Endometrial microvascular endothelial cells (primary cell): ENCODE measurements around the gene RASL12. TPM values are rescaled to one million over a fixed set of nuclear protein-coding genes. Genes with fewer than 3 reads are reported as not detected.

ENCODE experiments used
- total RNA-seq: library from RNA; depleted of rRNA; stranded (reverse); fragments of >200 nt; gene quantifications from one replicate; pipeline ENCODE4 v1.2.3, GENCODE V29; 2015; ENCODE audit errors: inconsistent ontology term

Gene RASL12
- total RNA-seq, 1 donor from 2014 or later: not detected

Other genes with a start within 250 kb of the RASL12 start
- gene PIF1, start 242.3 kb downstream of the RASL12 start, total RNA-seq: 25.3 TPM
- gene PLEKHO2, start 226.1 kb downstream of the RASL12 start, total RNA-seq: 28.8 TPM
- gene ANKDD1A, start 156.1 kb downstream of the RASL12 start, total RNA-seq: 3.2 TPM
- gene SPG21, start 78.1 kb downstream of the RASL12 start, total RNA-seq: 95.1 TPM
- 28.9 TPM for gene MTFMT, start 38.4 kb downstream of the RASL12 start, total RNA-seq
- not detected for gene SLC51B, start 22.6 kb downstream of the RASL12 start, total RNA-seq
- not detected for gene KBTBD13, start 8.8 kb upstream of the RASL12 start, total RNA-seq
- gene UBAP1L, start 47.2 kb upstream of the RASL12 start, total RNA-seq: 0.65 TPM
- gene PDCD7, start 65.8 kb upstream of the RASL12 start, total RNA-seq: 13.3 TPM
- 38.0 TPM for gene CLPX, start 117.4 kb upstream of the RASL12 start, total RNA-seq
- gene CILP, start 143.5 kb upstream of the RASL12 start, total RNA-seq: not detected
- 5.0 TPM for gene PARP16, start 218.9 kb upstream of the RASL12 start, total RNA-seq
- not detected for gene RNU5A-1, start 228.1 kb upstream of the RASL12 start, total RNA-seq
- gene RNU5B-1, start 236.7 kb upstream of the RASL12 start, total RNA-seq: not detected